ENCODE data around the gene ZNF518B.

DNA sequence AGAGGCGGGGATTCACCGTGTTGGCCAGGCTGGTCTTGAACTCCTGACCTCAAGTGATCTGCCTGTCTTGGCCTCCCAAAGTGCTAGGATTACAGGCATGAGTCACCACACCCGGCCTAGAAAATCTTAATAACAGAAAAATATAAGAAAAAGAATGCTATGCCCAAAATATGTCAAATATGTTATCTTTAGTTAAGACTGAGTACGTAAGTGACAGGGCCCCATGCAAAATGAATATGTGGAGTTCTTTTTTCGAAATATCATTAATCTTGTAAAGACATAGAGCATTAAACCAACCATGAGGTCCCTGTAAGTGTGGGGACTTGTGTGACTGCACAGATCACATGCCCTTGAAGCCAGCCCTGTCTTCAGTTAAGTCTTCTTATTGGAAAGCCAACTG, 8.9 kb upstream of the ZNF518B start:
- TF ChIP-seq CTCF (IDR thresholded peaks at IDR 0.05) (no peak), POLR2A (IDR thresholded peaks at IDR 0.05) (no peak)

Data from right lobe of liver (tissue), 4 donors.